ENCODE results near the gene BMX.

DNA sequence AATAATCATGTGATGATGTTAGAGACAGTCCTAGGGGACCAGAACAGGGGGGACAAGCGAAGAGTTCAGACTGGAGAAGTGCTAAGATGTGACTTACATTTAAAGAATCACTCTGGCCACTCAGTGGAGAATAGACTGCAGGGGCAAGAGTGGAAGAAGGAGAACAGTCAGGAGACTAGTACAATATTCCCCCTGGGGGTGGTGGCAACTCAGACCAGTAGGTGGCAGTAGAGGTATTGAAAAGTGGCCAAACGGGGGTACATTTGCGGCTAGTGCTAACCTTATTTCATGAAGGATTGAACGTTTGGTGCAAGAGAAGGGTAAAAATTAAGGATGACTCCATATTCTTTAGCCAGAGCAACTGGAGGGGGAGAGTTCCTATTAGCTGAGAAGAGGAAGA is 2.7 kb upstream of the BMX start:
- no peak for TF ChIP-seq POLR2A (IDR thresholded peaks at IDR 0.05; ENCODE audit: low read depth, low read length)
- TF ChIP-seq POLR2AphosphoS5 (IDR thresholded peaks at IDR 0.05; ENCODE audit: low read depth, low read length): no peak
